GM19468 (cell line): Measurements from ENCODE around the gene HDAC5.

Experiments
- ATAC-seq: cut with Tn5 transposase; IDR thresholded peaks from one replicate; pipeline ENCODE4 v1.9.1; 2021; ENCODE audit warnings: mild to moderate bottlenecking, moderate library complexity, moderate number of reproducible peaks; ENCODE audit not compliant: unreplicated experiment; ENCODE audit errors: extremely low read depth

HDAC5 gene

DNA sequence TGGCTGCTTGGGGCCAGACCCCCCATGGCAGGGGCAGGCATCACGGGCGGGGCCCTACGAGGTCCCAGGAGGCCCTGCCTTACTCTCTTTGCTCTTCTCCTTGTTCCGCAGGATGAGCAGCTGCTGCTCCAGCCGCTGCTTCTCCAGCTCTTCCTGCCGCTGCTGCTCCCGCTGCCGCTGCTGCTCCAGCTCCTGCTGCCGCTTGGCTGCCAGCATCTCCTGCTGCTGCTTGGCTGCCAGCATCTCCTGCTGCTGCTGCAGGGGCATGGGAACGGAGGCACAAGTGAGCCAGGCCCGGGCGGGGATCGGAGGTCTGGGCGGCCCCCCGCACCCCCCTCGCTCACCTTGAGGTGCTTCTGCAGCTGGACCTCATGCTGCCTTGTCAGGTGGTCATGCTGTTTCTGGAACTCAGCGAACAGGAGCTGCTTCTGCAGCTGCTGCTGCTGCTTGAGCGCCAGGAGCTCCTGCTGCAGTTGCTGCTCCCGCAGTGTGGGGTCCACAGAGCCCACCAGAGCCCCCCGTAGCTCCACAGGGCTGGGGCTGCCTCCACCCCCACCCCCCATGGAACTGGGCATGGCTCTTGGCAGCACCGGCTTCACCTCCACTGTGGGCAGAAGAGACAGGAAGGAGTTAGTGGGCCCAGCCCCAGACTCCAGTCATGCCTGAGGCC, 30.1 kb downstream of the HDAC5 start:
- no peak for ATAC-seq

- no peak for ATAC-seq
Observed at GRCh38 chr17:44092051-44092450, 31.4 kb downstream of the HDAC5 start.

DNA sequence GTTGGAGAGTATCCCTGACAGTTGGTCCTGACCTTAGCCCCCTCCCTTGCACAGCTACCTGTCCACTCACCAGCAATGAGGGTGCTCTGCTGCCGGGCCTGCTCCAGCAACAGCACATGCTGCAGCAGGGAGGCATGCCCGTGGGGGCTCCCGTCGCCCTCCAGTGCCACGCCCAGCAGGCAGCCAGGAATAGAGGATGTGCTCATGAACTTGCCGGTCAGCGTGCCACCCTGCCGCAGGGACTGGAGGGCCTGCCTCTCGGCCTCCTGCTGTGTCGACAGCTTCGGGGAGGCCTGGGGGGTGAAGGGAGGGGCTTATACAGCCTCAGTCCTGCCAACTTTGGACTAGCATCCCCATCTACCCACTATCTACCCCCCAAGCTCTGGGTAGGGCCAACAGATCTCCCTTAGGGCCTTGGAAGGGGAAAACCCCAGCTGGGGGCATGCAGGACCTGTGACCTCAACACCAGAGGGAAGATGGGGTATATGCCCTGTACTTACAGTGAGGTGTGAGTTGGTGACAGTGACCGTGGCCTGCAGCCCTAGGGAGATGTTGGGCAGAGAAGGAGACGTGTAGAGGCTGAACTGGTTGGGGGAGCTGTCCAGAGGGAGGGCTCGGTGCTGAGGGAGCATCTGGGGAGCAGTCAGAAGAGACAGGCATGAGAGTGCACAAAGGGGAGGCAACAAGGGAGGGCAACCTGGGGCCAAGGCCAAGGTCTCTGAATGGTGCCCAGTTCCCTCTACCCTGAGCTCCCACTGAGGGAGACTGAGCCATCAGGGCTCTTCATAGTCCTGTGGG, 32.0 kb downstream of the HDAC5 start:
- ATAC-seq = no peak

- no peak for ATAC-seq
Observed at GRCh38 chr17:44088254-44088653, 35.2 kb downstream of the HDAC5 start.

- no peak for ATAC-seq
Observed at GRCh38 chr17:44087319-44087718, 36.1 kb downstream of the HDAC5 start.

DNA sequence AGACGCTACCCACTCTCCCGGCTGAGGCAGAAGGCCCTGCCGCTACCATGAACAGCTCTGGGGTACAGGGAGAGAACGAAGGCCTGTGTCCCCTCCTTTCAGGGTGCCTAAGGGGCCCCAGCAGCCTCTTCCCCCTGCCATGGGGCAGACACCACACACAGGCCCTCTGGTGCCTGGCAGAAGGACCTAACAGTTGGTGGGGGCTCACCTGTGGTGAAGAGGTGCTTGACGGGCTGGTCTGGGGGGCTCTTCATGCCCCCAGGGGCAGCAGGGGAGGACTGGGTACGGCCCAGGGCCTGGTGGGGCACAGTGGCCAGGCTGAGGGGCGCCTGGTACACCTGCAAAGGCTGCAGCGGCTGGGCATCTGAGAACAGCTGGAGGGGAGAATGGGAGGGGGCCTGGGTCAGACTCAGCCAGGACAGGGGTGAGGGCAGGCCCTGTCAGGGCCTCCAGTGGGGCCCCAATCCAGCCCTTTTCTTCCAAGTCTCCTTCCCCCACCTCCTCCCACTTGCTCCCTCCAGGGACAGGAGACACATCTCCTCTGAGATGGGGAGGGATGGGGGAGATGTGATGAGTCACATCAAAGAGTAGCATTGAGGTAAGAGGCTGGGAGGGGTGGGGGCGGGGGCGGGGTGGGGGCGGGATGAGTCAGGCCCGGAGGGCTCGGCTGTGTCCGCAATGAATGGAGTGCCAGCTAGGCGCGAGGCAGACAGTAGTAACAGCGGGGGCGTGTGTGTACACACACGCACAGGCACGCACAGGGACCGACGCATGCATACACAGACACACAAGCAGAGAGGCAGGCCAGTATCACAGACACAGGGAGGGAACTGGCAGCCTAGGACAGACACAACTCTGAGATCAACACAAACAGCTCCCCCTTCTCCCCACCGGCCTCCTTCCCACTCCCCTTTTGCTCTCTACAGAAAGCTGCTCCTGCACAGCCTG, 36.8 kb downstream of the HDAC5 start:
- no peak for ATAC-seq

DNA sequence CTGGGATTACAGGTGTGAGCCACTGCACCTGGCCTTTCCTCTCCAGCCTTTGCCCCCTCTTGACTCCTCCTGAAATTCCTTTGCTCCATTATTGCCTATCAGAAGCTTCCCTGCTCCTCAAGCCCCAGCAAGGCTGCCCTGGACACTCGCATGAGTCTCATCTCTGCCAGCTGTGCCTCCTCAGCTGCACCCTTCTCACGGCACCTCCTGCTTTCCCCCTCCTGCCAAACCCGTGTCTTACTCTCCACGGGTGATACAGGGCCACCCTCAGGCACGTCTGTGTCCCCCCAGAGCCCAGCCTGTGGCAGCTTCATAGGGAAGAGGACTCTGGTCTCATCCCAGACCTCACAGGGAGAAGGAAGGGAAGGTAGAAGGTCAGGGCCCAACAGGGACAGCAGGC, 37.5 kb downstream of the HDAC5 start:
- ATAC-seq = no peak

DNA sequence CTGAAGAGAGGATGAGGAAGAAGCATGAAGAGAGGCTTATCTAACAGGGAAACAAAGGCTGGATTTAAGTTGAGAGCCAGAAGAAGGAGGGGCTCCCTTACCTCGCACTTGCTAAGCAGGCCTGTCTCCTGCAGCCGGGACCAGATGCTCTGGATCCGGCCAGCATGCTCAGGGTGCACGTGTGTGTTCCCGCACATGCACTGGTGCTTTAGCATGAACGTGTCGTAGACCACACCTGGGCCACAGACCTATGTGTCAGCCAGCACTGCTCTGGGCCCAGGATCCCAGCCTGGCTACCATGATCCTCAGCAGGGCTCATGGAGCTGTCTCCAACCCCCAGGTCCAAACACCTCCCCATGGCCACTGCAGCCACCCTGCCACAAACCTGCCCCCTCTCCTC, 38.5 kb downstream of the HDAC5 start:
- ATAC-seq = no peak

DNA sequence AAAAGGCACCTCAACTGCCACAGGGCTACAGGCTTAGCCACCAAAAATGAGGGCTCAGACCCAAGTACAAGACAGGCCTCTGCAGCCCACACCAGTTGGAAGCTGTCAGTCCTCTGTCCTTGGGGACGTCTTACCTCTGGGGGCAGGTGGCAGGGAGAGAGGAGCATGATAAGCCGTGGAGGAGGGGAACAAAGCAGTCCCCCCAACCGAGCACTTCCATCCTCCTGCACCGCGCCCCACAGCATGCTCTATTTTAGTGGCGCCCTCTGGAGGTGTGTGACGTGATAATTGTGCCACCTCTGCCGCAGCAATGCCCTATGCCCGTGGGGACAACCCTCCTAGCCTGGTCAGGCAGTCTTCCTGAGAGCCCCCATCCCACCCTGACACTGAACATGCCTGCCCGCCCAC, 39.3 kb downstream of the HDAC5 start:
- ATAC-seq = no peak

DNA sequence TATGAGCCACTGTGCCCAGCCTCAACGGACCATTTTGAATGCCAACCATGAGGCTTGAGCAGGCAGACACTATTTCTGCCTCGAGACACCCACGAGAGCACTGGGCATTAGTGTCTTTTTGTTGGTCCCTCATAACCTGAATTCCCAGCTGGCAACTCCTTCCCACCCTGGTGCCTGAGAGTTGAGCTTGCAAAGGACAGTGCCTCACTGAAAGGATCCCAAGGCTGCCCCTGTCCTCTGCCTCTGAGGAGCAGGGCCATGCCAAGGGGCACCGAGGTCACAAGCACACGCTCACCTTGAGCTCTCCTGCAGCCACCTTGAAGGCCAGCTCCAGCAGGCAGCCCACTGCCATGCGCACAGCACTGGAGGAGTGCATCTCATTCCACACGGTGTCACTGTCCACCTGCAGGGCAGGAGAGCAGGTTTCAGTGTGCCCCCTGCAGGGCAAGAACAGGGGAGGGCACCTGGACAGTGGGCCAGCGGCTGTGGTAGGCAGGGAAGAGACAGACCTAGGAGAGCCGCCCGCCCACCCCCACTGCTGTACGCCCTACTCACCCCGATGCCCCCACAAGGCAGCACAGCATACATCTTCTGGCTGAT, 40.1 kb downstream of the HDAC5 start:
- no peak for ATAC-seq

DNA sequence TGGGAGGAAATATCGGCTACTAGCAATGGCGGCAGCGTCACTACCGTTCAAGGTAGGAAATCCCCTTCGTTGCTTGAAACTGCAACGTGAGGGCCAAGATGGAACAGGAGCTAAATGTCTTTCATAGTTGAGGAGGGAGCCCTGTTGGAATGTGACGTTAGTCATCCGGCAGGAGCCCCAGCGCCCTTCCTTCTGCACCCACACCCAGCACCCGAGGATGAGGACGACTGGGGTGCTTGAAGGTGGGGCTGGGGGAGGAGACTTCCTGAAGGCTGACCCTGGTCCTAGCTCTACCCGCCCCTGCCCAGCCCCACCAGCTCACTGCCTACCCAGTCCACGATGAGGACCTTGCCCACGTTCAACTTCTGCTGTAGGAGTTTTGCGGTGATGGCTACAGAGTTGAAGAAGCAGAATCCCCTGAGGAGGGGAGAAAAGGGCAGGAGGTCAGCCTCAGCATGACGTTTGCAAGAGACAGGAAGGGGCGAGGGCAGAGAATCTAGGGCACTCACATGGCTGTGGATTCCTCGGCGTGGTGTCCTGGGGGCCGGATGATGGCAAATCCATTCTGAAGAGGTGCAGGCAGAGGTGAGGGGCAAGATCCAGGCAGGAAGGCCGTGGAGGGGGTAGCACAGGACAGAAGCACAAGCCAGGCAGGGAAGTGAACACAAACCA, 41.0 kb downstream of the HDAC5 start:
- ATAC-seq = no peak

DNA sequence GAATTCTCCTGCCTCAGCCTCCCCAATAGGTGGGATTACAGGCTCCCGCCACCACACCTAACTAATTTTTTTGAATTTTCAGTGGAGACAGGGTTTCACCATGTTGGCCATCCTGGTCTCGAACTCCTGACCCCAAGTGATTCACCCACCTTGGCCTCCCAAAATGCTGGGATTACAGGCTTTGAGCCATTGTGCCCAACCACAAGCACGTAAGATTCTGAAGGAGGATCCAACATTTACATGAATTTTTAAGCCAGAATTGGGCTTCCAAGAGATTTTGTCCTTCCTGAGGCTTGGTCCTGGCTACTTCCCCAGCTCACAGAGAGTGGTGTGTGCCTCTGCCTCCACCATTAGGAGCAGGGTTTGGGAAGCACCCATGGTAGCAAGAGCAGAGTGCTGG, 41.8 kb downstream of the HDAC5 start:
- no peak for ATAC-seq

DNA sequence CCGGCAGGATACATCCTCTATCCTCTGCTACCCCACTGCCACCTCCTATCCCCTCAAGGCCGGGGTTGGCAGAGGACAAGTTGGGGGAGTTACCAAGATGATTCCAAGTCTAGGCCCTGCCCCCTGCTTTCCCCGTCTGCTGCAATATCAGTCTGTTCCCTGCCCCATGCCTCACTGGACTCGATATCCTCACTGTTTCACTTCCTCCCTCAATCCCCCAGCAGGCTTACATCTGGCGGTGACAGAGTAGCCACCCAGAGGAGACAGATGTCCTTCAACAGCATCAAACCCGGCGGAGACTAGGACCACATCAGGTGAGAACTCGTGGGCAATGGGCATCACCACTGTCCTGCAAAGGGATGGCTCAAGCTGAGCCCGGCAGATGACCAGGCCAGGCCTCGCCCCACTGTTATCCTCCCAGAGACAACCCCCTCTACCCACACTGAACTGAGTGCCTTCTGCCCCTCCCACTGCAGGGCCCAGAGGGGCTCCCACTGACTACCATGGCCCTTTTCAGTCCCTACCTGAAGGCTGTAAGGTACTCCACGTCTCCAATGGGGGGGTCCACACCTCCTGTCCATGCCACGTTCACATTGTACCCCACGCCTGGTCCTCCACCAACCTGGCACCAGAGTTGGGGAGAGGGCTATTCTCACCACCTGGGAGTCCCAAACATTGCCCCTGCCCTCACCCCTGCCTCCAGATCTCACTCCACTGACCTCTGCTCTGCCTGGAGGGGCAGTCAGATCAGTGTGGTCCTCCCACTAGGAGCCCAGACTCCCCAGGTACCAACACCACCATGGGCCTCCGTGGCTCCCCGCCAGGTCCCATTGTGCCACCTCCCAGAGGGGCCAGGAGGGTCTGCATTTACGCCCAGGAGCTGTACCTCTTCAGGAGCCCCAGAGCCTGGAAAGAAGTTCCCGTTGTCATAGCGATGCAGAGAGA, 43.3 kb downstream of the HDAC5 start:
- no peak for ATAC-seq

DNA sequence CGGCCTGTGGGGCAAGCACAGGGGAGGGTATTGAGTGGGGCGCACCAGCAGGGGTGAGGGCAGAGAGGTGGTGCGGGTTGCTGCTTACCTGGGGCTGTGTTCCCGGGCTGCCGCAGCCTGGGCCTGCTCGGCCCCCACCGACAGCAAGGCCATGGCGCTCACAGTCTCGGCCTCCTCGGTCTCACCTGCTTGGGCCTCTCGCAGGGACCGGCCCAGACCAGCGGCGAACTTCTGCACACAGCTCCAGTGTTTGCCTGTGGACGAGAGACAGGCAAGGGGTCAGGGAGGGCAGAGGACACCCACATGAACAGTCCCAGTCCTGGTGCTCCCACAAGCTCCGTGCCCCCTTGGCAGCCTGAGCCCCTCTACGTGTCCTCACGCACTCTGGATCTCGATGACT, 45.0 kb downstream of the HDAC5 start:
- ATAC-seq = no peak

- no peak for ATAC-seq
Observed at GRCh38 chr17:44077595-44077909, 45.9 kb downstream of the HDAC5 start.

GRCh38 chr17:44076716-44077594, 46.5 kb downstream of the HDAC5 start:
- no peak for ATAC-seq

DNA sequence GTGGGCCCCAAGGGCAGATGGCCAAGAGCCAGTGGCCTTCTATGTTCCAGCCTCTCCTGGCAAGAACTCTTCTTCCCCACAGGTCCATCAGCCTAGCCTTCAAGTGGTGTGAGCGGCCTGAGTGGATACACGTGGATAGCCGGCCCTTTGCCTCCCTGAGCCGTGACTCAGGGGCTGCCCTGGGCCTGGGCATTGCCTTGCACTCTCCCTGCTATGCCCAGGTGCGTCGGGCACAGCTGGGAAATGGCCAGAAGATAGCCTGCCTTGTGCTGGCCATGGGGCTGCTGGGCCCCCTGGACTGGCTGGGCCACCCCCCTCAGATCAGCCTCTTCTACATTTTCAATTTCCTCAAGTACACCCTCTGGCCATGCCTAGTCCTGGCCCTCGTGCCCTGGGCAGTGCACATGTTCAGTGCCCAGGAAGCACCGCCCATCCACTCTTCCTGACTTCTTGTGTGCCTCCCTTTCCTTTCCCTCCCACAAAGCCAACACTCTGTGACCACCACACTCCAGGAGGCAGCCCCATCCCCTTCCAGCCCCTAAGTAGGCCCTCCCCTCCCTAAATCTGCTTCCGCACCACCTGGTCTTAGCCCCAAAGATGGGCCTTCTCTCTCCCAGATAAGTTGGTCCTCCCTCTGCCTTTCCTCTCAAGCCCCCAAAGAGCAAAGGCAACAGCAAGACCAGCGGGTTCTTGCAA, 47.7 kb downstream of the HDAC5 start:
- ATAC-seq = no peak
